HG03378 (cell line): ENCODE measurements around the gene SPATA1.

Experiments used
- ATAC-seq: cut with Tn5 transposase; IDR thresholded peaks from one replicate; pipeline ENCODE4 v1.9.1; 2021; ENCODE audit warnings: mild to moderate bottlenecking, moderate library complexity; ENCODE audit not compliant: unreplicated experiment

Gene SPATA1, protein sequence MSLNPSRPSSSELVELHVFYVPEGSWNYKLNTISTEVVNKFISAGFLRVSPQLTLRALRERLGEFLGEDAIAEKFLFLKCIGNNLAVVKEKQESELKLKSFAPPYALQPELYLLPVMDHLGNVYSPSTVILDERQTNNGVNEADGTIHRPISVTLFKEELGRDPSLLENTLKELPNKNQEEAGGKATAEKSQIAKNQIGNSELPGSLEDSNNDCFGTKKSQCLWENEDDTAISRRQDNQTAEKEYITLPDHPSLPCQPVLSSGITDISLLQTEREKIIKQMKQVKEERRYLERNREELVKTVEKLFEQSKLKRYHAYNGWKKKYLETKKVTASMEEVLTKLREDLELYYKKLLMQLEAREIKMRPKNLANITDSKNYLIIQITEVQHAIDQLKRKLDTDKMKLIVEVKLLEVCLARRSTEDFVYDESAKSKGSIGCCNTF

DNA sequence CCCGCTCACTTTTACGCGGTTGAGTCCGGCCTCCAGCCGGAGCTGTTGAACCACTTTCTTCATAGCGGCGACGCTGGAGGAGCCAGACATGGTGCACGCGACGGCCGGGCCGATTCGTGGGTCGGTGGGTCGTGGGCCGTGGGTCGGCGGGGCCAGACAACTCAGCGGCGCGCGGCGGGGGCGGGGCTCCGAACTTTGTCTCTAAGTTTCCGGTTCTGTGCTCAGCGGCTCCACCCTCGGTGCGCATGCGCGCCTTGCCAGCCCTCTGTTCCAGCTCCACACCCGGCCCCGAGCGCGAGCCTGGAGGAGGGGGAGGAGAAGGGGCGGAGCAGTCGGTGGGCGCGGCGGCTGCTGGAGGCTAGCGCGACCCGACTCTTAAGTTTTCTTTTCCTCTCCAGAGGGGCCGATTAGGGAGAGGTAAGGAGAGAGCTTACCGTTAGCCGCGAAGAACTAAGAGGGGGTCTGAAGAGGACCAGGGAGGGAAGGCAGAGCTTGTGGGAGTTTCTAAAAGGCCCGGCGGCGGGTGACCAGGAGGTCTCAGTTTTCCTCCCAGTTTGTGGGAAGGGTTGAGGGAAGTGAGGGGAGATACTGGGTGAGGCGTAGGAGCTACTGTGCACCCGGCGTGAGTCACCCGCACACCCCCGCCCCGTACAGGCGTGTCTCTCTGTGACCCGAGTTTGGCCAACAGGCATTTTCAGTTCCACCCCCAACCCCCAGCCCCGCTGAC lies at the start of gene SPATA1, which contains the start of gene GNG5:
TSS of gene SPATA1 (plus strand) at position 385 of the 727 bp plus-strand sequence. CDS start 9,974 bp downstream, outside the sequence.
TSS of gene GNG5 (minus strand) at position 580 of the 727 bp plus-strand sequence. CDS start at position 90, 490 bp downstream.
- ATAC-seq = peak; percentile 73

DNA sequence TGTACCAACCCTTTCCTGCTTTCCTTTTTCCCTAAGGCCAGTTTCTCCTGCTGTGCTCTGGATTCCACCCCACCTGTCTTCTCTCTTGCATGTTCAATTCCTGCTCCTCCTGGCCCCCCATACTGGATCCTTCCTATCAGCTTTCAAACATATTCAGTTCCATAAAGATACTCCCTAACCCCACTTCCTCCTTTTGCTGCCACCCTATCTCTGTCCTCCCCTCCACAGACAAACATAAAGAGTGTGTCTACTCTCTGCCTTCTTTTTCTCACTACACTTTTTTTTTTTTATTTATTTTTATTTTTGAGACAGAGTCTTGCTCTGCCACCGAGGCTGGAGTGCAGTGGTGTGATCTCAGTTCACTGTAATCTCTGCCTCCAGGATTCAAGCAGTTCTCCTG lies 44.1 kb upstream of the SPATA1 start:
- no peak for ATAC-seq

DNA sequence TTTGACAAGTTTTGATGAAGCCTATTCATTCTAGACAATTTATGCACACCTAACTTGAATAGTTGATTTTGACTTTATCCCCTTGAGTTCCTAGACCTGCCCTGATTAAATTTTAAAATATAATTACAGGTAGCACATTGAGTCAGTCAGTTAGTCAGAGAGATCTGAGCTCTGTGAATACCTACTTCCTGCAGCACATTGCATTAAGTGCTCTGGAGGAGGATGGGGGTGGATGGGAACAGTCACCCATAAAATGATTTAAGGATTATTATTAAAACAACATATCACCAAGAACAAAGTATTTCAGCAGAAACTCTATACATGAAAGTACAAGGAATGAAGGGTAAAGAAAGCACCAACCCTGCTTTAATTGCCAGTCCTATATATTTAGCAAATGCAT lies 38.9 kb upstream of the SPATA1 start:
- no peak for ATAC-seq

DNA sequence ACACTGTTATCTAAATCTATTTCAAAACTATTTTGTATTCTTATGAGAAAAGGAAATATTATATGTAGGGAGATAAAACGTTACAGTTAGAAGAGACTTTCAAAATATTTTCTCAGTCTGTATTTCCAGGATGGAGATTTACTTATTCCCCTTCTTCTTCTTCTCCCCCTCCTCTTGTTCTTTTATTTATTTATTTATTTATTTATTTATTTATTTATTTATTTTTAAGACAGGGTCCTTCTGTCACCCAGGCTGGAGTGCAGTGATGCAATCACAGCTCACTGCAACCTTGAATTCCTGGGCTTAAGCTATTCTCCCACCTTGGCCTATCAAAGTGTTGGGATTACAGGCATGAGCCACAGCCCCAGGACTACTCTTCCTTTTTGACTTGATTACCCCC lies 30.0 kb upstream of the SPATA1 start:
- no peak for ATAC-seq

DNA sequence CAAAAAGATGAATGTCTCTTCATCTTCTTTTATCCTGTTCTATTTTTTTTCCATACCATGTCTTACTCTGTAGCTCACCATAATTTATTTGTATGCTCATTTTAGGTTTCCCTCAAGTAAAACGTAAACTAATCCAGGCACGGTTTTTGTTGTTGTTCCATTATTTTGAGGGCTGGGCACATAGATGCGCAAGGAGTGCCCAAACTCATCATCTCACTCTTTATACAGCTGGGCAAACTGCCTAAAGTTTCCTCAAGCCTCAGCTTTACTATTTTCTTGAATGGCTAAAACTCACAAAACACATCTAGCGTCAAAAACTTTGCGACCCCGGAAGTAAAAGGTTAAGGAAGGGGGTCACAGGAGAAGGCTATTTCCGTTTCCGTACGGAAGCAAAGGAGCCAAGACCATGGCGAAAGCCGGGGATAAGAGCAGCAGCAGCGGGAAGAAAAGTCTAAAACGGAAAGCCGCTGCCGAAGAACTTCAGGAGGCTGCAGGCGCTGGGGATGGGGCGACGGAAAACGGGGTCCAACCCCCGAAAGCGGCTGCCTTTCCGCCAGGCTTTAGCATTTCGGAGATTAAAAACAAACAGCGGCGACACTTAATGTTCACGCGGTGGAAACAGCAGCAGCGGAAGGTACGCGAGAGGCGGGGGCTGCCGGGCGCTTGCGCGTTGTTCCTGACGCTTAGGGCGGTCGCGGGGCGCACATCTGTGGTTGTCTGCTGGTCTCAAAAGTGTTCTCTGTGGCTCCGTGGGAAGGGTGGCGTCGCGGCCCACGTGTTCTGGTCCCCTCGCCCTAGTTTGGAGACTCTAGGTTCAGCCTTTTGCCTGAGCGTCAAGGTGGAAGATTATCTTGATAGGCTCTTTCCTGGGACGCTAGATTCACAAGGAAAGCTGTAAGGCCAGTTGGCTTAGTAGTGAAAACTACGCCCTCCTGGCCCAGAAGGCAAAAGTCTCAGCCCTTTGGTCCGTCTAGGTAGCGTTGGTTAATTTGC lies 27.0 kb upstream of the SPATA1 start, which contains the start of gene RPF1:
TSS of gene RPF1 (plus strand) at position 391 of the 993 bp plus-strand sequence. CDS start at position 407, 16 bp downstream.
- ATAC-seq = peak; percentile 91

DNA sequence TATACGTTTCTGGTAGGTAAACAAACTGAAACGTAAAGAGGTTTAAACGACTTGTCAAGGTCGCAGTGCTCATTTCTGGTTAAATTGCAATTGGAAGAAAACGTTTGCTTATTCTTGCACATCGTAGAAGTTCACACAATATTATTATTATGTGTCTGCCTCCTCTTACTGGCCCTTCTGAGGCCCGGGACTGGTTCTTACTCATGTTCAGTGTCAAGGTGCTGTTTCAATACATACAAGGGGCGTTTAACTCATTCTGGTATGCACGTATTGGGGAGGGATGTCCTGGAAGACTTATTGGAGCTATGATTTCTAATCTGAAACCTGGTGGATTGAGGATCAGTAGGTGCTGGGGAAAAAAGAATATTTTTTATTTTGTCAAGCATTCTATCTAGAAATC lies 26.2 kb upstream of the SPATA1 start:
- peak; percentile 18 for ATAC-seq

DNA sequence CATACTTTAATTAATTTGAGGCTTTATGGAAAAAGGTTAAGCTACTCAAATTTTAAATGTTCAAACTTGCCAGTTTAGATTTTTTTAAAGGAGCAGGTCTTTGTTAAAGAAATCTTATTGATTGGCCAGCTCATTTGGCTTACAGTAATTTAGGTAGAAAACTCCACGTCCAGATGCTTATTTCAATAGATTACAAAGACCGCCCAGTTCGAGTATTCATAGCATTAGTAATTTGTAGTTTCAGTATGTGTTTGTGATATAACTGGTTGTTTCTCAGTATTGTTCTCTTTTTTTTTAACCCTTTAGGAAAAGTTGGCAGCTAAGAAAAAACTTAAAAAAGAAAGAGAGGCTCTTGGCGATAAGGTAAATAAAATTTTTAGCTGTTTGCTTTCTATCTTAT lies 25.5 kb upstream of the SPATA1 start:
- no peak for ATAC-seq

DNA sequence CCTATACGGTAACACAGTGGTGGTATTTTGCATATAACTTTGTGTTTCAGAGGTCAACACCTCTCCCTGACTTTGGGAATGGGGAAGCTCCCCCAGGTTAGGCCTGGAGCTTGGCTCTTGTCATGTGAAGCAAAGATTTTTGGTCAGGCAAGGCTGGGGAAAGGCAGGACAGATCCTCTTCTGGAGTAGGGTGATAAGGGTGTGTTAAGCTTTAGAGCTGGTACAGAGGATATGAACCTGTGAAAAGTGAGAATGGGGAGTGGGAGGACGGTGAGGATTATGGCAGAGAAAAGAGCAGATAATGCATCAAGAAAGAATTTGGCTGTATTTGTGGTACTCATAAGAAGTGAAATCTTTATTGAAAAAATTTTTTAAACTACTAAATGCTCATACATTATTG lies 24.9 kb upstream of the SPATA1 start:
- no peak for ATAC-seq

DNA sequence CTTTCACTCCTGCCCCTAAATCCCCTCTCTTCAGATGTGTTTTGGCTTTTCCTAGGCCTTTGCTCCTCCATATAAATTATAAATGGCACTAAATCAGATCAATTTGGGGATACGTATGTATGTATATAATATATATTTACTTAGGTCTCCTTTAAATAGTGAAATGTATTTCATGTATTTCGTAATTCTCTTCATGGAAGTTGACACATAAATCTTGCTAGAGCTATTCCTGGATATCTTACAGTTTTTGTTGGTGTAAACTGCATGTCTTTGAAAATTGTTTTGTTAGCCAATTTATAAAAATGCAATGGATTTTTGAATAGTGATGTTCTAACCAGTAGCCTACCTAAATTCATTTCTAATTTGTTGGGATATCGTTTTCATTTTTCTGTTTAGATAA lies 18.1 kb upstream of the SPATA1 start:
- no peak for ATAC-seq

DNA sequence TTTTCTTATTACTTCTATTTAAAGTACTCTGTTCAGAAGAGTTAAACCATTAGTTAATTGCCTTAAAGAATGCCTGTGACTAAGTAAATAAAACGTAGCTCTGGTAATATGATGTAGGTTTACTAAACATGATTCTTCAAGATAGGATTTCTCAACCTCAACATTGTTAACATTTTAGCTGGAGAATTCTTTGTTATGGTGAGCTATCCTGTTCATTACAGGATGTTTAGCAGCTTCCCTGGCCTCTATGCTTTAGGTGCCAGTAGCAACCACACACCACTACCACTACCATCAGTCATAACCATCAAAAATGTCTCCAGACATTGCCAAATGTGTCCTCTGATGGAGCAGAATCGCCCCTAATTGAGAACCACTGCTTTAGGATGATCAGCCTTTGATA lies 16.4 kb upstream of the SPATA1 start:
- no peak for ATAC-seq

DNA sequence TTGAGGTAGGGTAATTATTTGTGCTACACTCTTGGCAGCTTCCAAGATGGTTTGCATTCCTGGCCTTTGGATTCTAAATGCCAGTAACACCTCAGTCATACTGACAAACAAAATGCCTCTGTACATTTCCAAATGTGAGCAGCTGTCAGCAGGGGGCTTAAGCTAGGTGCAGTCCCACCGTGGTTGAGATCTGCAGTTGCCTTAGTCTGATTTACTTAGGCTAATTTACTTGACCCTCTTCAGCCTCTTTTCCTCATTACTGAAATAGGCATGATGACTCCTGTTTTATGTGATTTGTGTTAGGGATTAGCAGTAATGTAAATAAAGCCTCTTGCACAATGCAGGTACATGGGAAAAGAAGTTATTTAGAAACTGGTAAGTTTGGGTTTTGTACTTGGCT lies 13.5 kb upstream of the SPATA1 start:
- no peak for ATAC-seq

DNA sequence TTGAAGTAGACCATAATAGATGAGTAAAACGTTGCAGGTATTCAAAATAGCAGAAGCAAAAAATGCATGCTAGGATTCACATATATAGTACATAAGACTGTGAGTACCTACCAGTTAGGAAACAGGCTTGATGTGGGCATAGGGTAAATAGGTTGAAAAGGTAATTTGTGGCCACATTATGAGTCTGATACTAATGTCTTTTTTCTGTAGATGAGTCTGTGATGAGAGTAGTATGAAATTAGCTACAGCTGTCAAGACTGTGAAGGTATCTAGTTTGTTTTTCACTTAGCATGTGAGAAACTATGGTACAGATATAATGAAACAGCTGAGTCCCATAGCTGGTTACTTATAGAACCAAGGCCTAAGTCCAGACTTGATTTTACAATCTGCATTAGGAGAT lies 12.4 kb upstream of the SPATA1 start:
- no peak for ATAC-seq

DNA sequence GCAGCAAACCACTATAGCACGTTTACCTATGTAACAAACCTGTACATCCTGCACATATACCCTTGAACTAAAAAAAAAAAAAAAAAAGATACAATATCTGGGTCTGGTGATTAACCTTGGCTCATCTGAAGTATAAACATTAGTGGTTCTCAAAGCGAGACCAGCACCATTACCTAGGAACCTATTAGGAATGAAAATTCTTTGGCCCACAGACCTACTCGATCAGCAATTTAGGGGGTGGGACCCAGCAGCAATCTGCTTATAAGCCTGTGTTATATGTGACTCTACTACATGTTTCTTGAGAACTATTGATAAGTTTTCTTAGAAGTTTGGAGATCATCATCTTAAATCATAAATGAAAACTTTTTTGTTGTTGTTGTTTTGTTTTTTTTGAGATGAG lies 9.7 kb upstream of the SPATA1 start:
- no peak for ATAC-seq

DNA sequence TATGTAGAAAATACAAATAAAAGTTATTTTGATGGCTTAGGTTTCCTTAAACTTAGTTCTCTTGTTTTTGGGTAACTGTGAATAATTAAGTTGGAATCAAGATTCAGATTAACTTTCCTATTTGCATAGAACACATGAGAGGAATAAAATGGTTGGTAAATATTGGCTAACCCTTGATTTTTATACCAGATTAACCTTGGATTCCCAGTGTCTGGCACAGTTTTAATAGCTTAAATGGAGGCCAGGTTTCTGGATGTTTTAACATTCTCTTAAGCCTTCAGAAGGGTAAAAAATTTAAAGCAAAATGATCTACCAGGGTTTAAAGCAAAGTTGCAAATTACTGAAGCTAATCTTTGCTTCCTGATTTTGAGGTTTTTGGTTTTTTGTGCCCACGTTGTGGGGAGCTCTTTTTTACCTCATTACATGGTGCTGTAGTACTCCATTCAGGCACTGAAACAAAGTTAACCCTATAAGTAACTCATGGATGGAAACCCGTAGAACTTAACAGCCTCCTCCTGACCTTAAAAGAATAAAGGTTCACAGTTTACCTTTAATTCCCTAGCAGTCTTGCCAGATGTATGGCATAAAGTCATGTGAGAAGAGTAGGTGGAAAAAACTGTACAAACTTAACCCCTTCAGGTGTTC lies 8.4 kb upstream of the SPATA1 start:
- no peak for ATAC-seq

DNA sequence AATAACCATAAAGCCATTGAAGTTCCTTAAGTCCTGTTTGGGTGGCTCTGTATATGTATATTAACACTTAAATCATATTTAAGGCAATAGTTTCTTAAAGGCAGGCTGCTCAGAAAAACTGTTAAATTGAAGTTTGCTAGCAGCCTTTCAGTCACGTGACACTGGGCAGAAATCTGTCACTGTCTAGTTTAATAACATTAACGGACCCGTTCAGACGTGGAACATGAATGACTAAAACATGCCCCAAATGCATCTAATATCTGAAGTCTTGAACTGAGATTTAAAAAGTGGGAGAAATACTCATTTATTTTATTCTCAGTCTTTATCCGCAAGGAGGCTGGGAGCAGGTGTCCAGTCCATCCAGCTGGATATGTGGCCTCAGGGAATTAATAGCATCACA lies 3.3 kb upstream of the SPATA1 start:
- no peak for ATAC-seq

DNA sequence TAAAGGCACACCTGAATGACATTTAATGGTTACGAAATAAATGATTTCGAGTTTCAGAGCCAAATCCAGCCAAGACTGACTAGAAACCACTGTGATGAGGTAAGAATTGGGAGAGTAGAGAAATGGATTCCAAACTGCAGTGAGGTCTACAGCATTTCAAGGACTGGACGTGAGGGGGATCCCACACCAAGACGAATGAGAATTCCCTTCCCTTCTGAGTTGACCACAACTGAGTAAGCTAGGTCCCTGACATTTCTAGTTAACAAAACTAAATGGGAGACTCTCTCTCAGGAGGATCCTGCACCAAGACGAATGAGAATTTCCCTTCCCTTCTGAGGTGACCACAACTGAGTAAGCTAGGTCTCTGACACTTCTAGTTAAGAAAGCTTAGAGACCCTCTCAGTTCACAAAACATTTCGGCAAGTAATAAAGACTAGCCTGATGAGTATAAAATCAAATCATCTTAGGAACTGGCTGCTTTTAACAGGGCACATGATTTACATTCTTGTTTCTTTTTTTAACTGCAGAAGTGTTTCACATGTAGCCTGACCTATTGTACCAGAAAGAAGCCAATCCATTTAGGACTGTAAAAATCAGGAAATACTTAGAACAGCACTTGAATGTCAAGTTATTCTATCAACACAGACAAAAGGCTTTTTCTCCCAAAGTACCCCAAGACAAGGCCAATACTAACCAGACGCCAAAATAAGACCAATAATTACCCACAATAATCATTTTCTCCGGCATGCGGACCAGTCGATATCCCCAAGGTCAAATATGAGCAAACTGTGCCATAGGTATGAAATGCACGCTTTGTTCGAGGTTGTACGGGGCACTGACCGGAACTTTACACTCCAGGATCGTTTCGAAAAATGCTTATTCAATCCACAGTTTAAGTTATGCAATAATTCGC lies 1.4 kb upstream of the SPATA1 start:
- no peak for ATAC-seq

DNA sequence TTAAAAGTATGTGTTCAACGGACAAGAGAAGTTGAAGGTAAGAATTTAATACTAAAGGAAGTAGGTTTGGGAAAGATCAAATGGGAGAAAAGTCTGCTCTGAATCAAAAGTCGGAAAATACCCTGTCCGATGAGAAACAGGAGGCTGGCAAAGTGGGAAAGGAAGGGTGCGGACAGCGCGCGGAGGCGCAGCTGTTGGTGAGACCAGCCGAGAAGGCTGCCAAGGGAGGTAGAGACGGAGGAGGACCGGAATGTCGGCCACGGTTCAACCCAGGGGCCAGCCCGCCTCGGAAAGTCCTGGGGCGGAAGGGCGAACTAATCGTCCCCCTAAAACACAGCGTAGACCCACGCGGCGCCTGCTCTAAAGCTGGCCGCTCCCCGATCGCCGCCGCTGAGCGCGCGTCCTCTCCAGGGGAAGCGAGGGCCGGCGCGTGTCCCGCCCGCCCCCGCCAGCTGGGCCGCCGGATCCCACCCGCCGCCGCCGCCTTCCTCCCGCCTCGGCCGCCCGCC lies 639 bp upstream of the SPATA1 start:
- peak; percentile 33 for ATAC-seq

DNA sequence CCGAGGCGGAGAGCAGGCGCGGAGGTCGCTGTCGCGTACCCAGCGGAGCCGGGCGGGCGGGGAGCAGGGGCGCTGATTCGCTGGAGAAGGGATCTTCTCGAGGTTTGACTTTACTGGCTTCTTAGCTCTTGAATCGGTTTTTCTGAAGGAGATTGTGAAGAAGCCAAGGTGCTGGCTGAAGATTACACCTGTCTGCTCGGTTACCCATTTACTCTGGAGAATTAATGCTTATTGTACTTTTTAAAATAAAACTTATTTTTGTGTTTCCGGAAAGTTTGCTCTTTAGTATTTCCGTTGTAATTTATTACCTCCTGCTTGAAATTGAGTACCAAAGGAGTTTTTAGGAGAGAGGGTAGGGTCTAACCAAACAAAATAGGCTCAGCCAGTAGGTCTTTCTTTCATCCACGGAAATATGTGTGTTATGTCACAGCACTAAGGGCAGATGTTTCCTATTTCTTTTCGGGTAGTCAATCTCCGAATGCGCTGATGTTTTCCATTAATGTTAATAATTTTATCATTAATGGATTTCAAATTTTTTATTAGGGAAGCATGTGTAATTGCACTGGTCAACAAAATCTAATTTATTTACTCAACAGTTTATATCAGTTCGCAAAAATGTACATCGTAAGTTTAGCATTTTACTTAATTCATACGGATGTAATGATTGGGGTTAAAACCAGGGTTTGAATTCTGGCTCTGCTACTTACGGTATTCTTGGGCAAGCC lies 705 bp downstream of the SPATA1 start:
- no peak for ATAC-seq
